GM21619 (cell line): ENCODE data around the gene EPHA3.

Experiments
- ATAC-seq: cut with Tn5 transposase; IDR thresholded peaks from one replicate; pipeline ENCODE4 v1.9.1; 2021; ENCODE audit not compliant: unreplicated experiment

EPHA3 gene

GRCh38 chr3:89278302-89279025 is 171.0 kb downstream of the EPHA3 start:
- no peak for ATAC-seq

DNA sequence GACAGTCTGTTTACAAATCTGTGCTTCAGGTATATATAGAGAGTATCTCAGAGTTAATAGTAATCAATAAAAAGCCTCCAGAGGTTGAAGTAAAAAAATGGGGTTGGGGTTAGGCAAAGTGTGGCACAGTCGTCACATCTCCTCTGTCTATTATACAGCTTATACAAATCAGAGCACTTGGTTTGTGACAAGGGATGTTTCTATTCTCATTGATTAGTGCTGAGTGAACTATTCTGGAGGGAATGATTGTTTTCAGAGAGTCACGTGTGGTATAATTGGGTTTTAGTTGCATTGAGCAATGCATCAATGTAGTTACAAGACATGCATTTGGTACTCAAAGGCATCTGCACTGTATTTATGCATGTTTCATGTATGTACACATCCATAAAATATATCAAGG is 172.9 kb downstream of the EPHA3 start:
- no peak for ATAC-seq

- no peak for ATAC-seq
Observed at GRCh38 chr3:89280822-89281365, 173.5 kb downstream of the EPHA3 start.

- no peak for ATAC-seq
Observed at GRCh38 chr3:89287902-89288508, 180.6 kb downstream of the EPHA3 start.

GRCh38 chr3:89289574-89290190 is 182.3 kb downstream of the EPHA3 start:
- no peak for ATAC-seq

DNA sequence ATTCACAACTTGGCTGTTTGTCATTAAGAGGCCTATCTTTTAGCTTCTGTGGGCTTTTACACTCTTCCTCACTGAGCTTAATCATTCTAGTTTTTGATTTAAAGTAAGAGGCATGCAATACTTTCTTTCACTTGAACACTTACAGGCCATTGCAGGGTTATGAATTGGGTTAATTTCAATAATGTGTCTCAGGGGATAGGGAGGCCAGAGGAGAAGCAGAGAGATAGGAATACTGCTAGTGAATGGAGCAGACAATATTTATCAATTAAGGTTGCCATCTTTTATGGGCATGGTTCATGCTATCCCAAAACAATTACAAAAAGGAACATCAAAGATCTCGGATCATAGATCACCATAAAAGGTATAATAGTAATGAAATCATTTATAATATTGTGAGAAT is 189.8 kb downstream of the EPHA3 start:
- ATAC-seq: no peak

- ATAC-seq: no peak
Observed at GRCh38 chr3:89300526-89300925, 193.1 kb downstream of the EPHA3 start.

- no peak for ATAC-seq
Observed at GRCh38 chr3:89300981-89301380, 193.6 kb downstream of the EPHA3 start.

GRCh38 chr3:89303701-89304100 is 196.3 kb downstream of the EPHA3 start:
- no peak for ATAC-seq

DNA sequence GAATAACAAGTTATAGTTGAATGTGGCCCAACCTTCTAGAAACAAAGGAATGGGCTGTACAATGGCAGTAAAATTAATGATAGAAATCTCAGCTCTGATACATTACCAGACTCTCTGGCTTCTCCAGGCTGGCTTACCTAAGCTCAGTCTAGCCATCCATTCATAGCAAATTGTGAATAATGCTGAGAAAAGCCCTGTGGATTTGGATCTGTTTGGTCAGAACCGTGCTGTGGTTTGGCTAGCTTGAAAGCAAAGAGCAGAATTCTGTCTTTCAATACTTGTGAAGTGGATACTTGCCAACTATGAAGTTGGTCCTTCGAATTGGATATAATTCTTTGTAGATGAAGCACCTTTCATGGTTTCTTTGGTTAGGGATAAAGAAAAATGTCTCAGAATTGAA is 199.1 kb downstream of the EPHA3 start:
- ATAC-seq: no peak

DNA sequence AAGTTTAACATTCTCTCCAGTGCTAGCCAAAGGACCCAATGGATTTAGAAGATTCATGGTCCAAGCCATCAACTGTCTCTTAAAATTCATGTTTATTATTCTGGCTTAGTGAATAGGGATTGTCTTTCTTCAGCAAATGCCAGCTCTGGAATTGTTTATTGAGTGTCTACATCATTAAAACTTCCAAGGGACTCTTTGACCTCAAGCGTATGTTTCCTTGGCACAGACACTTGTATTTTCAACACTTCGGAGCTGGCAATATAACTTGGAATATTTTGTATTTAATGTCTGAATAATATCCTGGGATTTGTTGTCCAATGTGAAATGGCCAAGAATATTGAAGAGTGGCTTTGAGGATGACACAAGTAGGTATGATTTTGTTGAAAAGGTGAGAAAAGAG is 204.2 kb downstream of the EPHA3 start:
- no peak for ATAC-seq

DNA sequence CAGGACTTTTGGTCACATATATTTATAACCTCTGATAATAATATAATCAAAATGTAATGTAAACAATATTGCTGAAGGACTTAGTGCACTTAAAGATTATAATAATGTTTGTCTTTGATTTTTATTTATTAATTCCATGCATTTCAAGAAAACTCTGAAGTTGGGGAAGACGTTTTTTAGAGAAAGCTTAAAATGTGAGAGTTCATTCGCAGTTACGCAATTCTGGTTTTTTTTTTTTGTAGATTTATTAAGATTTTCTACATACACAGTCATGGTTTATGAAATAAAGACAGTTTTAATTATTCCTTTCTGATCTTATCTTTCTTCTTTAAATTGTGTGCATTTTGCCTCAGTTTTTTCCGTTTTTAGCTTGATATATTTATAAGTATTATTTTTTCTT is 204.7 kb downstream of the EPHA3 start:
- no peak for ATAC-seq

DNA sequence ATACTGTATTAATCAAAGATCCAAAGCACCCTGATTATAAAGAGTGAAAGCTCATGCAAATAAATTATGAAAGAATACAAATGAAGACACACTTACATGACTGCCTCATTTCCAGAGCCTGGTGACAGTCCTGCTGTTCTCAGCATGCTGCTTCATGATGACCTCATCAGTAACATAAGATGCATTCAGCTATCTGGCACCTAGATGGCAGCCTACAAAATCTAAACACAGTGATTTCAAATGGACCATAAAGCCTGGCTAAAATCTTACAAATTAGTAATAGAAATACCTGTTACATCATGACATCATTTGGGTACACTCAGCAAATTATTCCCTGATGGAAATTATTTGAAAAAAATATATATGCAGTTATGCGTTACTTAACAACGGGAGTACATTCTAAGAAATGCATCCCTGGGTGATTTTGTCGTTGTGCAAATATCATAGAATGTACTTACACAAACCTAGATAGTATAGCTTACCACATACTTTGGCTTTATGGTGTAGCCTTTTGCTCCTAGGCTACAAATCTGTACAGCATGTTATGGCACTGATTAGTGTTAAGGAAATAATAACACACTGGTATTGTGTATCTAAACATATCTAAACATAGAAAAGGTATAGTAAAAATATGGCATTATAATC is 207.2 kb downstream of the EPHA3 start:
- ATAC-seq: no peak

DNA sequence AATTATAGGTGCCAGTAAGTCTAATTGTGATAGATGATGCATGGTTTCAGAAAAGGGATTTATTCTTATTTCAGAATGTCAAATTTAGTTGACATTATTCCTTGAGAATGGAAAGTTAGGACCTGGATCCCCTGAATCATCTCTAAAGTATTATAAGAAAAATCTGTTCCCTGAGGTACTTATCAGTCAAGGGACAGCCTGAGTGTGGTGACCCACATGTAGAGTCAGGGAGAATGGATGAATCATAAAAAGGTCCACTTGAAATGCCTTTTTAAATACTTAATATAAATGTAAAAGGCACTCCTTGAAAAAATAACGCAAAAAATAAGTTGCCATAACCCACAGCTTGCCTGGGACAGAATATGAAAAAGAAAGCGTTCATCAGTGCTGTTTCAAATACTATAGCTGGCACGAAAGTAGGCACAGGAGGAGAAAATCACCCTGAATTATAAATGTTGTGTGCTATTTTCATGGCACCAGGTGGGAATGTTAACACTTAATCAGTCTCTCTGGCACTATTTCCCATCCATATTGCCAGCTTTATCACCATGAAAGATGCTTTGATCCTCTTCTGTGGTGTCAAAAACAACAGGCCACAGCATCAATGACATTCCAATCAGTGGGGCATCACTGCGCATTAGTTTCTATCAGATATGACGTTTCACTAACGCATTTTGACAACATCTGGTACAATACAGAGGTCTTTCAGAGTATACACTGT is 208.5 kb downstream of the EPHA3 start:
- ATAC-seq: no peak

GRCh38 chr3:89320186-89320585 is 212.8 kb downstream of the EPHA3 start:
- no peak for ATAC-seq

DNA sequence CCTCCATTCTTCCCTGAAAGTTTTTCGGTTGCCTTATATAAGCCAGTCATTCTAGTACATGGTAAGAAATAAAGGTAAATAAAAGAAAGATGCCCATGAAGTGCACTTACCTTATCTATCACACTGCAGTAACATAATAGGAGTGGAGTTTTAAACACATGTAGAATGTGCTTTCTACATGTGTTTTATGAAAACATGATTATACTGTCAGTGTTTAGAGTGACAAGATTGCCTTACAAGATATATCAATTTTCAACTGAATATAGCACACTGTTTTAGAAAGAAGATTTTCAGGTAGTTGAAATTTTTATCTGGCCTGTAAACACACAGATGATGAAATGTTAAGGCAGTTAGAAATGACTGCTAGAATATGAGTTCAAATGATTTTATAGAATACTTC is 219.6 kb downstream of the EPHA3 start:
- no peak for ATAC-seq

- ATAC-seq: no peak
Observed at GRCh38 chr3:89332386-89332785, 225.0 kb downstream of the EPHA3 start.

DNA sequence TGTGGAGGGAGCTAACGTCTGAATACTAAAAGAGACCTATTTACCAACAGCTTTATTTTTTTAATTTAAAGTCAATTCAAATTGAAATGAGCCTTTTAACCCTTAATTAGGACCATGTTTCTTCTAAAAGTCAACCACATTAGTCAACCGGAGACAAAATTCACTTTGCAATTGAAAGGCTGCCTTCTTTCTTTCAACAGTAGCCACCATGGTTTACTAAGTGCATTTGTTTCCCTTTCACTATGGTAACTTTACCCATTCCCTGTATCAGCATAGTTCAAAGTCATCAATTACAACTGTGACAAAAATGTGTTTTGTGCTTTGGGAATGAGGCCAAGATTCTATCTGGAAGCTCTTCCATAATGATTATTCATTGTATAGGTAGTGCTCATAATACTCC is 225.4 kb downstream of the EPHA3 start:
- no peak for ATAC-seq

GRCh38 chr3:89335693-89336092 is 228.3 kb downstream of the EPHA3 start:
- ATAC-seq: no peak

DNA sequence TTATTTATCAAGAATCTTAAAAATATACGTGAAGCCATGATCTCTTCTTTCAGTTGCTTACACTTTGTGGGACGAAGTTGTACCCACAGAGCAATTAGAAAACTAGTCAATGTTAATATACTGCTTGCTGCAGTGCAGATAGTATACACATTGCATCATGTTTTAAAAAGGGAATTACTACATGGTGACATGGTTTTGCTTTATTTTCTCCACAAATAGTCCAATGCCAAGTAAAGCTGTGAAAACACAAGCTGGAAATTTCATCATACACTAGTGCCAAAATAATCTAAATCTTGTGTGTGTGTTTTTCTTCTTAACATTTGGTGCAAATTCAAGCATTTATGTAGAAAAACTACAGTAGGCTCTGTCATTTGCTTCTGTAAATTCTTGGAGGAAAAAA is 233.0 kb downstream of the EPHA3 start:
- ATAC-seq: no peak

GRCh38 chr3:89344076-89344475 is 236.7 kb downstream of the EPHA3 start:
- ATAC-seq: no peak
